Endothelial cell (in vitro differentiated cells): ENCODE measurements around the gene ZNF891. TPM values are rescaled to one million over a fixed set of nuclear protein-coding genes. Genes with fewer than 3 reads are reported as not detected.

Experiments used
- DNase-seq: peaks from one replicate; pipeline ENCODE4 v3.0.0; 2021; ENCODE audit warnings: low spot score
- H3K27ac Mint-ChIP-seq: one replicate; pipeline ENCODE4 v1.8.0; 2021; ENCODE audit warnings: mixed read lengths, inconsistent platforms; ENCODE audit not compliant: unreplicated experiment
- H3K27me3 Mint-ChIP-seq: one replicate; pipeline ENCODE4 v1.8.0; 2021; ENCODE audit warnings: mild to moderate bottlenecking, moderate library complexity, mixed read lengths, inconsistent platforms; ENCODE audit not compliant: unreplicated experiment
- H3K36me3 Mint-ChIP-seq: one replicate; pipeline ENCODE4 v1.8.0; 2021; ENCODE audit warnings: mild to moderate bottlenecking, low read depth, mixed read lengths, inconsistent platforms; ENCODE audit not compliant: unreplicated experiment
- H3K4me1 Mint-ChIP-seq: one replicate; pipeline ENCODE4 v1.8.0; 2021; ENCODE audit warnings: mild to moderate bottlenecking, mixed read lengths, inconsistent platforms; ENCODE audit not compliant: unreplicated experiment
- H3K4me3 Mint-ChIP-seq: one replicate; pipeline ENCODE4 v1.8.0; 2021; ENCODE audit warnings: mild to moderate bottlenecking, mixed read lengths, inconsistent platforms; ENCODE audit not compliant: unreplicated experiment
- H3K9me3 Mint-ChIP-seq: one replicate; pipeline ENCODE4 v1.8.0; 2021; ENCODE audit warnings: mixed read lengths, inconsistent platforms; ENCODE audit not compliant: unreplicated experiment
- CTCF ChIP-seq: fragments of 200-600 bp; sonication (generic); IDR thresholded peaks from one replicate; pipeline ENCODE4 v1.5.0; 2021; ENCODE audit warnings: antibody characterized with exemption; ENCODE audit not compliant: unreplicated experiment
- total RNA-seq: library from RNA; stranded (reverse); fragmentation: NEBNext Ultra II Directional; extraction: Animal tissue kit (Norgen Biotek cat#: 25700); gene quantifications from one replicate; pipeline ENCODE4 v1.2.1, GENCODE V29; 2021; ENCODE audit not compliant: unreplicated experiment

The ZNF891 gene
- total RNA-seq, 1 donor from 2014 or later, result 2.0 TPM

DNA sequence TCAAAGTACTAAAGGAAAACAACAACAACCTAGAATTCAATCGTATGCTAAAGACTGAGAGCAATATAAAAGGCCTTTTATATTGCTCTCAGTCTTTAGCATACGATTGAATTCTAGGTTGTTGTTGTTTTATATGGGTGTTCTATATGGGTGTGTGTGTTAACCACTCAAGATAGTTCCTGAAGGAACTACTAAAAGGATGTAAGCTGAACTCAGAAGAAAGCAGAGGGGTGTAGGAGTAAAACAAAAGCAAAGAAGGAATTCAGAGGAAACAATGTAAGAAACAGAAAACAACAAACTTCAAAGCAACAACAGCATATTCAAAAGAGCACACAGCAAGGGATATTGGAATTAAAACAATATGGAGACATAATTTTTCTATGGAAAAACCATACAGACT lies 5.4 kb downstream of the ZNF891 start:
- no peak for TF ChIP-seq CTCF
- H3K27me3 Mint-ChIP-seq, result peaks cover 2% of the 10 kb centered on the region
- peak overlapping the region; percentile 42 for H3K4me3 Mint-ChIP-seq
- DNase-seq, result no peak
- H3K9me3 Mint-ChIP-seq, result peaks cover 55% of the 10 kb centered on the region
- H3K27ac Mint-ChIP-seq, result no peak overlapping the region
- H3K4me1 Mint-ChIP-seq, result peaks cover 7% of the 10 kb centered on the region
- peaks cover 75% of the 10 kb centered on the region for H3K36me3 Mint-ChIP-seq

- Mint-ChIP-seq H3K27ac (no peak overlapping the region), H3K27me3 (peaks cover 6% of the 10 kb centered on the region), H3K36me3 (peaks cover 82% of the 10 kb centered on the region), H3K4me3 (peak overlapping the region; percentile 72), H3K9me3 (peaks cover 65% of the 10 kb centered on the region), H3K4me1 (no peaks in the 10 kb centered on the region)
- no peak for DNase-seq
- no peak for TF ChIP-seq CTCF
Measured at GRCh38 chr12:133120385-133121191, 9.5 kb downstream of the ZNF891 start.

DNA sequence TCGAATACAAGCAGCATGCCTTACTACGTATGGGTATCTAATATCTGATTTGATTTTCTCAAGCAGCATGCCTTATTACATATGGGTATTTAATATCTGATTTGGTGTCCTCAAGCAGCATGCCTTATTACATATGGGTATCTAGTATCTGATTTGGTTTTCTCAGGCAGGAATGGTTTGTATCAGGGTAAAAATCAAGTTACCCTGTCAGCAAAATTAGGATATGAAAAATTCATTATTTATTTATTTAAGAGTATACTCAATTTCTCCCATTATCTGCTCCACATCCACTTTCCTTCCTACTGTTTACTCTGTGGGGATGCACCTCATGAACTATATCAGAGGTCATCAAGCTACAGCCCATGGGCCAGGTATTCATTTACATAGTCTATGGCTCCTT lies 21.9 kb downstream of the ZNF891 start:
- Mint-ChIP-seq H3K9me3 (peaks cover 59% of the 10 kb centered on the region), H3K4me1 (no peaks in the 10 kb centered on the region), H3K36me3 (peaks cover 79% of the 10 kb centered on the region), H3K27me3 (peaks cover 2% of the 10 kb centered on the region), H3K27ac (no peak overlapping the region), H3K4me3 (peak overlapping the region; percentile 53)
- TF ChIP-seq CTCF, result no peak
- no peak for DNase-seq

GRCh38 chr12:133107121-133107520 lies 23.0 kb downstream of the ZNF891 start:
- DNase-seq, result no peak
- H3K4me3 Mint-ChIP-seq, result peak overlapping the region; percentile 74
- no peak overlapping the region for H3K27ac Mint-ChIP-seq
- no peaks in the 10 kb centered on the region for H3K4me1 Mint-ChIP-seq
- no peak for TF ChIP-seq CTCF
- peaks cover 2% of the 10 kb centered on the region for H3K27me3 Mint-ChIP-seq
- H3K36me3 Mint-ChIP-seq, result peaks cover 82% of the 10 kb centered on the region
- H3K9me3 Mint-ChIP-seq, result peaks cover 58% of the 10 kb centered on the region

GRCh38 chr12:133106253-133106652 lies 23.8 kb downstream of the ZNF891 start:
- no peak for DNase-seq
- Mint-ChIP-seq H3K4me3 (peak overlapping the region; percentile 74), H3K27me3 (peaks cover 2% of the 10 kb centered on the region), H3K36me3 (peaks cover 87% of the 10 kb centered on the region), H3K9me3 (peaks cover 60% of the 10 kb centered on the region), H3K27ac (no peak overlapping the region), H3K4me1 (no peaks in the 10 kb centered on the region)
- no peak for TF ChIP-seq CTCF
